HG02588 (cell line): ENCODE measurements around the gene ADAM8.
A peak's percentile ranks its signal among the peaks of the same experiment; 100 is the strongest.
"Not testable (repeated sequence)": the region's sequence is repeated elsewhere in the genome, so short reads cannot be mapped to it uniquely, and the experiment has no call there.

ENCODE experiments used
- ATAC-seq: cut with Tn5 transposase; IDR thresholded peaks from one replicate; pipeline ENCODE4 v1.9.1; 2021; ENCODE audit warnings: mild to moderate bottlenecking, moderate library complexity; ENCODE audit not compliant: unreplicated experiment

The ADAM8 gene

GRCh38 chr10:133269367-133269766, 7.3 kb downstream of the ADAM8 start:
- no peak for ATAC-seq

- no peak for ATAC-seq
Observed at GRCh38 chr10:133268532-133268931, 8.1 kb downstream of the ADAM8 start.

DNA sequence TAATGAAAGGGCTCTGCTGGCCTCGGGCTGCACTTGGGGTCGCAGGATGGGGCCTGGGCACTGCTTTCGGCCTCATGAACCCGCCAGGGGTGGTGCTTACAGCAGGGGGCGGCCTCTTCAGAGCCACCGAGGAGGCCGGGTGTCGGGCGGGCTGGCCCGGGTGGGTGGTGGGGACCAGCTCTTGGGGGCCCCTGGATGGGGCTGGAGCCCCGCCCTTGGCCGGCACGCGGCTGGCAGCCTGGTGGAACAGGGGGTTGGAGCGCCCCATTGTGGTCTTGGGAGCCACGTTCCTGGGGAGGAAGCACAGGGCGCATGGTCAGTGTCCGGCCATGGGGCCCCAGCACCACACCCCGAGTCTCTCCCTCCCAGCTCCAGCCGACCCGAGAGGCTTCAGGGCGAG, 8.8 kb downstream of the ADAM8 start:
- no peak for ATAC-seq

- no peak for ATAC-seq
Observed at GRCh38 chr10:133267293-133267692, 9.4 kb downstream of the ADAM8 start.

GRCh38 chr10:133266056-133266795, 10.4 kb downstream of the ADAM8 start:
- no peak for ATAC-seq

DNA sequence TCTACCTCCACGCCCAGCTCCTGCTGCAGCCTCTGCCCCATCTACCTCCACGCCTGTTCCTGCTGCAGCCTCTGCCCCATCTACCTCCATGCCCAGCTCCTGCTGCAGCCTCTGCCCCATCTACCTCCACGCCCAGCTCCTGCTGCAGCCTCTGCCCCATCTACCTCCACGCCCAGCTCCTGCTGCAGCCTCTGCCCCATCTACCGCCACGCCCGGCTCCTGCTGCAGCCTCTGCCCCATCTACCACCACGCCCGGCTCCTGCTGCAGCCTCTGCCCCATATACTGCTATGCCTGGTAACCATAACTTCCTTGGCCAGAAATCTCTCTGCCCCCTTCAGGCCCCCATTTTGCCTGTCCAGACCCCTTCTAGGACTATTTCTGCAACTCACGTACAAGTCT, 11.6 kb downstream of the ADAM8 start:
- ATAC-seq: not testable (repeated sequence)

DNA sequence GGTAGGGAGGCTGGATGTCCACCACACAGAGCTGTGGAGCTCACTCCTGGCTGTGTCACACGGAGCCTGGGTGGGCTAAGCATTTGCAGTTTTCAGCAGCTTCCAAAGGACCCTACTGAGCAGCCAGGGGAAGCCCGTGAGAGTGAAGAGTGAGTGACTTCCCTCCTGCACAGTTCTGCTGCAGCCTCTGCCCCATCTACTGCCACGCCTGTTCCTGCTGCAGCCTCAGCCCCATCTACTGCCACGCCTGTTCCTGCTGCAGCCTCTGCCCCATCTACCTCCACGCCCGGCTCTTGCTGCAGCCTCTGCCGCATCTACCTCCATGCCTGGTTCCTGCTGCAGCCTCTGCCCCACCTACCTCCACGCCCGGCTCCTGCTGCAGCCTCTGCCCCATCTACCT, 12.2 kb downstream of the ADAM8 start:
- no peak for ATAC-seq

DNA sequence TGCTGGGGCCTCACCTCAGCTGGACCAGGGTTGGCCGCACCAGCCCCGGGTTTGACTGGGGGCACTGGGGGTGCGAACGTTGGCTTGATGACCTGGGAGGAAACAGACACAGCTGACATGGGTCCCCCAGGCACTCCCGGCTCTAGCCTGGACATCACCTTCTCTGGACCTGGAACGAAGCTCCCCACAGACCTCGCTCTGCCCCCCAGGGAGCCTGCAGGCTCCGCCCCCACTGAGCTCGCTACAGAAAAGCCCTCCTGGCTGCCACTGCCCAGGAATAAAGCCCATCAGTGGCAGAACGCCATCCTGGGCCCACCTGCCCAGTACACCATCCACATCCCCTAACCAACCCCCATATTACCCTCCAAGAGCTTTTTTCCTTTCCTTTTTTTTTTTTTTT, 13.0 kb downstream of the ADAM8 start:
- no peak for ATAC-seq

DNA sequence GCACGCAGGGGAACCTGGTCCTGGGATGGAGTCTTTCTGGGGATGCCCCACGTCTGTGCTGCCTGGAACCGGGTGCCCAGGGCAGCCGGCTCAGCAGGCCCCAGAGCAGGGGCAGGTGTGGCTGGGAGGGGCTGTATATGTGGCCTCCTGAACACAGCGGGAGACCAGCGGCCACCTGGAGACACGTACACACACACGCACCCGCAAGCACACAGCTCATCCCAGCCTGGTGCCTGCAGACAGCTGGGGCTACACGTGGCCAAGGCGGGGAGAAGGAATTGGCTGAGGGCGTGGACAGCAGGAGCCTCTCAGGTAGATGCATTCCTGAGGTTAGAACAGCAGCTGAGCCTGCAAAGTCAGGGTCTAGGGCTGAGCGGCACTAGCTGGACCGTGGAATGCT, 14.0 kb downstream of the ADAM8 start:
- no peak for ATAC-seq

GRCh38 chr10:133261726-133262325, 14.8 kb downstream of the ADAM8 start:
- peak; percentile 63 for ATAC-seq

DNA sequence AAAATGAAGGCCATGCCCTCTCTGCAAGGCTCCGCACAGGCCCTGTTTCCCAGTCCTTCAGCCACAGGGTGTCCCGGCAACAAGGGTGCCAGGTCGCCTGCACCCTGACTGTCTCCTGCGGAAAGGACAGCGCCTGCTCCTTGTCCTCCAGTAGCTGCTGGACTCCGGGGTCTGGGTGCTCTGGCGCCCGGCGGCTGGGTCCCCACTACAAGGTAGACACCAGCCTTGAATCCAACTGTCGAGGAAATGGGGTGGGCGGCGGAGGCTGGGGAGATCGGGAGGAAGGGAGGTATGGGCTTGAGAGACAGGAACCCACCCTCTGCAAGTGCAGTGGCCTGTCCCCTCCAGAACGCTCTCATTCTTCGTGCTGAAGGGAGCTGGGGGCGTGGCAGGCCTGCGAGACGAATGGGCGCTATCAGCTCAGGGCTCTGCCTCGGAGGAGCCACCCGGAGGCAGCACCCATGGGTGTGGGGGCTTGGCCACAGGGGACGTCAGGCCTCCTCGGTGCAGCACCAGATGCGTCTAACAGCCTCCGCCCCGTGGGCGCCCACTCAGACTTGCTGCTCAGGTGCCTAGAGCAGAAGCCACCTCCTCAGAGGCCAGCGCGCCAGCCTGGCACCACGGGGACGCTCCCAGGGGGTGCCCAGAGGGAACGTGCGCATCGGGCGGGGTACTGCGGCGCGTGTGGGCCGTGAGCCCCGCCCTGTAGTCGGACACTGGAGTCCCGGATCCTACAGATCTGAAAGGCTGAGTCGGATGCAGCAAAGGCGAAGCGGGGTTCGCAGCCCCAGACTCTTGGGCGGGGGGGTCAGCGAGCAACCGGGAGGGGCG, 15.6 kb downstream of the ADAM8 start:
- peak; percentile 43 for ATAC-seq

- no peak for ATAC-seq
Observed at GRCh38 chr10:133259602-133259989, 17.1 kb downstream of the ADAM8 start.

DNA sequence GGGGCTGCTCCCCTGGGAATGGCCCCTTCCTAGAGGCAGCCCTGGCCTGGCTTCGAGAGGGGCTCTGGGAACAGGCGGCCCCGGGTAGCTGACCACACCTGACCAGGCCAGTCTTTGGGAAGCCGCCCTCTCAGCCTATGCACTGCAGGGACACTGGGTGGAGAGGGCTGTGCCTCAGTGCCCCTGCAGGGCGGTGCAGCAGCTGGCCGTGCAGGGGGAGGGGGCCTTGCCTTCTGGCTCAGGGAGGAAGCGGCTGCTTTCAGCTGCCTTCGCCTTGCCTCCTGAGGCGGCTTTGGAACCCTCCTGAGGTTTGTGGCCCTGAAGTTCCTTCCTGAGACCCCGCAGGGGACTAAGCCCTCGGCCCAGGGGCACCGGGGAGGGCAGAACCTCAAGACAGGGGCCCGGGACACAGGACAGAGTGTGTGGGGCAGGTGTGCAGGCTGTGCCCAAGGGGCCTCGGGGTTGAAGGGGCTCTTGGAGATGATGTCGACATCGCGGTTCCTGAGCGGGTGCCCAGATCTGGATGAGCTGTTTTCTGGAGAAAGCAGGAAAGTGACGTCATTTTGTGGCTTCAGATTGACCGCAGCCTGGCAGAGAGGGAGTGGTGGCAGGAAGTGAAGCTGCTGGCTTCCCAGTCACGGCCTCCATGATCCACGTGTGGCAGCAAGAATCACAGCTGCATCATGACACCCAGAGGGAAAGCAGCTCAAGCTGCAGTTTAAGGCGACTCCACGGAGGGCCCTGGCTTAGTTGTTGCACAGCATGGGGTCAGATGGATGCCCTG, 17.7 kb downstream of the ADAM8 start:
- ATAC-seq: no peak

DNA sequence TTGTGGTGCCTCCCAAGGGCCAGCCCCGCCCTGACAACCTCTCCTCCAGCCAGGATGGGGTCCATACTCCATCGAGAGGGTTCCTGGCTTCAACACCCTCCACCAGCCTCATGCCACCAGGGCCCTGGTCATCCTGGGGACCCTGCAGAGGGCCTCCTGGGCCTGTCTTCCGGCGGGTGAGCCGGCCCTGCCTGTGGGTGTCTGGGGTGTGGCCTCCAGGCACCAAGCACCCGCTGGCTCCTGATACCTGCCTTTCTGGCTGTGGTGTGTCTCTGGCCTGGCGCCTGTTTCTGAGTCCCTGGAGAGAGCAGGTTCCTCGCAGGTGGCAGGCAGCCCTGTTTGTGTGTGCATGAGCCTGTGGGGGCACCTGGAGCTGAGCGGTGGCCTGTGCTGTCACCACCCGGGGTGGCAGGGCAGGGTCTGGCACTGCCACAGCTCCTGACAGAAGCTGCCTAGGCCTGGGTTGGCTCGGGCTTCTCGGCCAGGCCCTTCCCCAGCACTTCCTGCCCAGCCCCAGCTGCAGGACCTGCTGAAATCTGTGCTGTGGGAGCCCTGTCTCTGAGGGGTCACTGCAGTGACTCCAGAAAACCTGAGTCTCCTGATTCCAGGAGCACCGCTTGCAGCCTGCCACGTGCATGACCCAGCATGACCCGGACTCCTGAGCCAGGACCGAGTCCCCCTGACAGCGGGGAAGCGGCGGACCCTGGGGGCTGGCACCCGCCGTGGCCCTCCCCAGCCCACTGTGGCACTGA, 18.4 kb downstream of the ADAM8 start:
- ATAC-seq: no peak

DNA sequence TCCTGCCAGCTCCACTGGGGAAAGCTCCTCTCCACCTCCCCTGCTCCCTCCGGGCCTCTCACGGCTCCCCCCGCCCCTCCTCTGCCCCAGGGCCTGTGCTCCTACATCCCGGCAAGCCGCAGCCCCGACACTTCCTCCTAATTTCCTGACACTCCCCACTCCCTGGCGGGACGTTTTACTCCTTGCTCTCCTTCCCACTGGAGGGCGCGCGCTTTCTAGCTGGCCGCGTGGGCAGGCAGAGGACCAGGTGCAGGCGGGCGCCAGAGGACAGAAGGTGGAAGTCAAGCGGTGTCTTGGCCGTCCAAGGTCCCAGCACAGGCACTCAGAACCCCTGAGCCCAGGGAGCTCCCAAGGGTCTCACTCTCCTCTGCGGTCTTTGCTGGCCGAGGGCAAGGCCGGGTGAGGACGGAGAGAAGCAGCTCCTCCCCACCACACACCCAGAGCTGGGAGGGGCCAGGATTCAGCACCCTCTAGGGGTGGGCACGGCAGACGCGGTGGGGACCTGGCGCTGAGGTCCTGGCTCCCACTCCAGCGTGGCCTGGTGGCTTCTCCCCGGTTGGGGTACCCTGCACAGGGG, 19.1 kb downstream of the ADAM8 start:
- no peak for ATAC-seq

GRCh38 chr10:133255323-133255722, 21.3 kb downstream of the ADAM8 start:
- no peak for ATAC-seq

- no peak for ATAC-seq
Observed at GRCh38 chr10:133254421-133255120, 22.1 kb downstream of the ADAM8 start.

DNA sequence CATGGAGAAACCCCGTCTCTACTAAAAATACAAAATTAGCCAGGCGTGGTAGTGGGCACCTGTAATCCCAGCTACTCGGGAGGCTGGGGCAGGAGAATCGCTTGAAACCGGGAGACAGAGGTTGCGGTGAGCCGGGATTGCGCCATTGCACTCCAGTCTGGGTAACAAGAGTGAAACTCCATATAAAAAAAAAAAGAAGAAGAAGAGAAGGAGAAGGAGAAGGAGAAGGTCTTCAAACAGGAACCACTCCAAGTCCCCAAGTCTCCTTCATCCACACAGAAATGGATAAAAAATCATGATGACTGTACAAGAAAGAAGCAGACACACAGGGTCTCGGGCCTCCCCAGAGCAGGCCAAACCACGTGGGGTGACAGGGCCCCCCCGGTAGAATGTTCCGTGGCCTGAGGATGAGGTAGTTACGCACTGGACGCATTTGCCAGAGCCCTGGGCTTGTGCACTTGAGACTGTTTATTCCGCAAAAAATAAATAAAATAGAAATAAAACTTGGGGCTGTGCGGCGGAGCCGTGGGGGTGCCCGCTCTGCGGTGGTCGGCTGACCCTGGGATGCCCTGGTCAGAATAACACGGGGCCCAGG, 23.2 kb downstream of the ADAM8 start:
- no peak for ATAC-seq

DNA sequence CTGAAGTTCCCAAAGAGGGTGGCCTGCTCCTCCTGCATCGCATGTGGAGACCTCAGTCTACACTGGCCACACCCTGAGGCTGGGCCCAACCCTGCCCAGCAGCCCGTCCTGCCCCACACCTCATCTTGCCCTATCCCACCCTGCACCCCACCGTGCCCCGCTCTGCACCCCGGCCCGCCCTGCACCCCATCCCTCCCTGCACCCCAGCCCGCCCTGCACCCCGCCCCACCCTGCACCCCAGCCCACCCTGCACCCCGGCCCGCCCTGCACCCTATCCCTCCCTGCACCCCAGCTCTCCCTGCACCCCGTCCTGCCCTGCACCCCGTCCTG, 24.5 kb downstream of the ADAM8 start:
- ATAC-seq: no peak
